Measurements from ENCODE around the gene PLEKHO2. TPM values are rescaled to one million over a fixed set of nuclear protein-coding genes. Genes with fewer than 3 reads are reported as not detected.

PLEKHO2 gene
- total and polyA plus RNA-seq, 2 experiments from 2014 or later = 9.0 to 29.4 TPM

GRCh38 chr15:64850778-64851502 is 9.2 kb downstream of the PLEKHO2 start:
- Mint-ChIP-seq H3K4me1 (peaks cover 48% of the 10 kb centered on the region), H3K27ac (no peak overlapping the region; the same call in 1 of the 2 replicates), H3K4me3 (peak overlapping the region; percentile 20; the same call in 1 of the 3 replicates), H3K36me3 (ENCODE audit: low read depth) (peaks cover 58% of the 10 kb centered on the region), H3K9me3 (no peaks in the 10 kb centered on the region), H3K27me3 (ENCODE audit: insufficient read depth, low read depth, poor library complexity) (peaks cover 7% of the 10 kb centered on the region)
- TF ChIP-seq ZNF331 (CRISPR knock-in tag; IDR thresholded peaks at IDR 0.05; ENCODE audit: low read depth) = no peak
- no peak for TF ChIP-seq ETS1 (IDR thresholded peaks at IDR 0.05)
- TF ChIP-seq STAT1 (IDR thresholded peaks at IDR 0.05; ENCODE audit: unreplicated experiment) = no peak
- TF ChIP-seq, protein P1, sequence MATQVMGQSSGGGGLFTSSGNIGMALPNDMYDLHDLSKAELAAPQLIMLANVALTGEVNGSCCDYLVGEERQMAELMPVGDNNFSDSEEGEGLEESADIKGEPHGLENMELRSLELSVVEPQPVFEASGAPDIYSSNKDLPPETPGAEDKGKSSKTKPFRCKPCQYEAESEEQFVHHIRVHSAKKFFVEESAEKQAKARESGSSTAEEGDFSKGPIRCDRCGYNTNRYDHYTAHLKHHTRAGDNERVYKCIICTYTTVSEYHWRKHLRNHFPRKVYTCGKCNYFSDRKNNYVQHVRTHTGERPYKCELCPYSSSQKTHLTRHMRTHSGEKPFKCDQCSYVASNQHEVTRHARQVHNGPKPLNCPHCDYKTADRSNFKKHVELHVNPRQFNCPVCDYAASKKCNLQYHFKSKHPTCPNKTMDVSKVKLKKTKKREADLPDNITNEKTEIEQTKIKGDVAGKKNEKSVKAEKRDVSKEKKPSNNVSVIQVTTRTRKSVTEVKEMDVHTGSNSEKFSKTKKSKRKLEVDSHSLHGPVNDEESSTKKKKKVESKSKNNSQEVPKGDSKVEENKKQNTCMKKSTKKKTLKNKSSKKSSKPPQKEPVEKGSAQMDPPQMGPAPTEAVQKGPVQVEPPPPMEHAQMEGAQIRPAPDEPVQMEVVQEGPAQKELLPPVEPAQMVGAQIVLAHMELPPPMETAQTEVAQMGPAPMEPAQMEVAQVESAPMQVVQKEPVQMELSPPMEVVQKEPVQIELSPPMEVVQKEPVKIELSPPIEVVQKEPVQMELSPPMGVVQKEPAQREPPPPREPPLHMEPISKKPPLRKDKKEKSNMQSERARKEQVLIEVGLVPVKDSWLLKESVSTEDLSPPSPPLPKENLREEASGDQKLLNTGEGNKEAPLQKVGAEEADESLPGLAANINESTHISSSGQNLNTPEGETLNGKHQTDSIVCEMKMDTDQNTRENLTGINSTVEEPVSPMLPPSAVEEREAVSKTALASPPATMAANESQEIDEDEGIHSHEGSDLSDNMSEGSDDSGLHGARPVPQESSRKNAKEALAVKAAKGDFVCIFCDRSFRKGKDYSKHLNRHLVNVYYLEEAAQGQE (IDR thresholded peaks at IDR 0.05; ENCODE audit: unreplicated experiment) = no peak
- no peak for TF ChIP-seq POLR2AphosphoS5 (IDR thresholded peaks at IDR 0.05; ENCODE audit: low read depth)
- no peak for TF ChIP-seq CTCF (conservative IDR thresholded peaks at IDR 0.05; ENCODE audit: low read depth in 2 of 2)
- TF ChIP-seq NANOG (IDR thresholded peaks at IDR 0.05; ENCODE audit: borderline replicate concordance) = no peak
- H3K36me3 ChIP-seq (ENCODE audit: insufficient read depth) = peaks cover 17% of the 10 kb centered on the region; the same call in 1 of the 2 replicates
- DNase-seq (ENCODE audit: low spot score) = no peak
- peak; percentile 24 for ATAC-seq
- peaks cover 40% of the 10 kb centered on the region for H3K4me1 ChIP-seq (ENCODE audit: insufficient read depth)
- 0 out of 2 replicates have a peak overlapping the region, but pooled peaks have one; percentile 18 for H3K4me3 ChIP-seq
- H3K79me2 ChIP-seq (replicated peaks; ENCODE audit: insufficient read depth) = peaks cover 76% of the 10 kb centered on the region
- no peaks in the 10 kb centered on the region for H3K27me3 ChIP-seq (ENCODE audit: insufficient read depth)
- H3K27ac ChIP-seq (ENCODE audit: low read depth) = peak overlapping the region; percentile 42
- no peak overlapping the region for H2AFZ ChIP-seq
- peaks cover 25% of the 10 kb centered on the region for H3F3A ChIP-seq (replicated peaks; ENCODE audit: low read depth)
- no peaks in the 10 kb centered on the region for H3K9me2 ChIP-seq (ENCODE audit: insufficient read depth)
- H4K20me1 ChIP-seq (replicated peaks; ENCODE audit: insufficient read depth) = peaks cover 57% of the 10 kb centered on the region
- peak overlapping the region; percentile 46 for H3K4me2 ChIP-seq

- peaks cover 5% of the 10 kb centered on the region for H3K27me3 Mint-ChIP-seq (ENCODE audit: insufficient read depth, low read depth, poor library complexity)
- peak overlapping the region; percentile 42 for H3K27ac ChIP-seq (ENCODE audit: low read depth)
- peak overlapping the region; percentile 84 for H3K27ac Mint-ChIP-seq
- H3K4me2 ChIP-seq = peak overlapping the region; percentile 46
- H3K36me3 ChIP-seq (ENCODE audit: insufficient read depth) = peaks cover 17% of the 10 kb centered on the region; the same call in 1 of the 2 replicates
- H3K4me3 ChIP-seq = 0 out of 2 replicates have a peak overlapping the region, but pooled peaks have one; percentile 18
- peak; percentile 70 for ATAC-seq
- H2AFZ ChIP-seq = no peak overlapping the region
- no peak overlapping the region for H3K4me3 Mint-ChIP-seq
- H3K79me2 ChIP-seq (replicated peaks; ENCODE audit: insufficient read depth) = peaks cover 76% of the 10 kb centered on the region
- peaks cover 36% of the 10 kb centered on the region for H3K4me1 ChIP-seq (ENCODE audit: insufficient read depth)
- no peaks in the 10 kb centered on the region for H3K27me3 ChIP-seq (ENCODE audit: insufficient read depth)
- peaks cover 49% of the 10 kb centered on the region for H3K4me1 Mint-ChIP-seq
- H3K9me2 ChIP-seq (ENCODE audit: insufficient read depth) = no peaks in the 10 kb centered on the region
- H3K9me3 Mint-ChIP-seq = no peaks in the 10 kb centered on the region
- peaks cover 52% of the 10 kb centered on the region for H4K20me1 ChIP-seq (replicated peaks; ENCODE audit: insufficient read depth)
- peaks cover 63% of the 10 kb centered on the region for H3K36me3 Mint-ChIP-seq (ENCODE audit: low read depth)
- peaks cover 25% of the 10 kb centered on the region for H3F3A ChIP-seq (replicated peaks; ENCODE audit: low read depth)
- DNase-seq (ENCODE audit: low spot score) = peak; percentile 72
- no peak for TF ChIP-seq ZNF114 (CRISPR knock-in tag; IDR thresholded peaks at IDR 0.05)
- no peak for TF ChIP-seq CREB1 (CRISPR knock-in tag; IDR thresholded peaks at IDR 0.05; ENCODE audit: low read depth)
- no peak for TF ChIP-seq EZH2phosphoT487 (IDR thresholded peaks at IDR 0.05; ENCODE audit: unreplicated experiment)
- TF ChIP-seq ZNF331 (CRISPR knock-in tag; IDR thresholded peaks at IDR 0.05; ENCODE audit: low read depth) = no peak
- TF ChIP-seq, protein P1 (IDR thresholded peaks at IDR 0.05; ENCODE audit: unreplicated experiment) = no peak
- TF ChIP-seq JUNB (IDR thresholded peaks at IDR 0.05; ENCODE audit: unreplicated experiment) = no peak
- TF ChIP-seq STAT1 (IDR thresholded peaks at IDR 0.05; ENCODE audit: unreplicated experiment) = no peak
Observed at GRCh38 chr15:64851503-64851840, 9.8 kb downstream of the PLEKHO2 start.
